Measurements from ENCODE around the gene RAPGEF1.
A peak's percentile ranks its signal among the peaks of the same experiment; 100 is the strongest.

Gene RAPGEF1

GRCh38 chr9:131734165-131734610 is 5.7 kb downstream of the RAPGEF1 start:
- peak overlapping the region; percentile 92 for H3K27ac ChIP-seq
- ChIA-PET POLR2A (ENCODE audit: low non-redundant PET) (interaction anchor here (0.5 kb wide), 1 partner anchor 84 kb away, joined by 3 read pairs; no protein-coding TSS in a partner anchor), CTCF (interaction anchor here (0.7 to 1.4 kb wide), 5 partner anchors 8 to 143 kb away, joined by 3 to 7 read pairs (median 3); no protein-coding TSS in a partner anchor)
- TF ChIP-seq CTCF (conservative IDR thresholded peaks at IDR 0.05; ENCODE audit: low read depth): no peak
- no peak for DNase-seq (ENCODE audit: low spot score)

GRCh38 chr9:131733541-131734061 is 6.3 kb downstream of the RAPGEF1 start:
- ChIA-PET POLR2A (ENCODE audit: low non-redundant PET) (no interaction called here), CTCF (interaction anchor here (0.7 to 1.4 kb wide), 4 partner anchors 9 to 142 kb away, joined by 3 to 7 read pairs (median 4); no protein-coding TSS in a partner anchor)
- H3K27ac ChIP-seq: peak overlapping the region; percentile 92
- DNase-seq (ENCODE audit: low spot score): peak; percentile 94
- TF ChIP-seq CTCF (conservative IDR thresholded peaks at IDR 0.05; ENCODE audit: low read depth): no peak

- POLR2A ChIA-PET (ENCODE audit: low non-redundant PET): no interaction called here
- H3K27ac ChIP-seq: peak overlapping the region; percentile 92
- TF ChIP-seq CTCF (conservative IDR thresholded peaks at IDR 0.05; ENCODE audit: low read depth): no peak
- no peak for DNase-seq (ENCODE audit: low spot score)
- CTCF ChIA-PET: interaction anchor here (1.4 kb wide), 1 partner anchor 8 kb away, joined by 3 read pairs; no protein-coding TSS in a partner anchor
These were observed 7.1 kb downstream of the RAPGEF1 start for GRCh38 chr9:131732636-131733289.

GRCh38 chr9:131732061-131732526 is 7.8 kb downstream of the RAPGEF1 start:
- peak overlapping the region; percentile 92 for H3K27ac ChIP-seq
- DNase-seq (ENCODE audit: low spot score): peak; percentile 79
- CTCF ChIA-PET: interaction anchor here (0.6 to 1.4 kb wide), 2 partner anchors 8 to 52 kb away, joined by 3 to 5 read pairs; no protein-coding TSS in a partner anchor
- POLR2A ChIA-PET (ENCODE audit: low non-redundant PET): no interaction called here
- TF ChIP-seq CTCF (conservative IDR thresholded peaks at IDR 0.05; ENCODE audit: low read depth): no peak

GRCh38 chr9:131731644-131732043 is 8.2 kb downstream of the RAPGEF1 start:
- POLR2A ChIA-PET (ENCODE audit: low non-redundant PET): no interaction called here
- no peak for TF ChIP-seq CTCF (conservative IDR thresholded peaks at IDR 0.05; ENCODE audit: low read depth)
- no peak for DNase-seq (ENCODE audit: low spot score)
- peak overlapping the region; percentile 92 for H3K27ac ChIP-seq
- CTCF ChIA-PET: interaction anchor here (0.6 to 1.4 kb wide), 2 partner anchors 9 to 52 kb away, joined by 3 to 5 read pairs; no protein-coding TSS in a partner anchor

GRCh38 chr9:131731237-131731636 is 8.6 kb downstream of the RAPGEF1 start:
- ChIA-PET POLR2A (ENCODE audit: low non-redundant PET) (no interaction called here), CTCF (interaction anchor here (0.6 kb wide), 1 partner anchor 51 kb away, joined by 5 read pairs; no protein-coding TSS in a partner anchor)
- H3K27ac ChIP-seq: peak overlapping the region; percentile 92
- DNase-seq (ENCODE audit: low spot score): peak; percentile 57
- no peak for TF ChIP-seq CTCF (conservative IDR thresholded peaks at IDR 0.05; ENCODE audit: low read depth)

Data from RWPE1 (cell line).